Glomerular endothelial cell (primary cell): ENCODE results near the gene AP3S1. TPM values are rescaled to one million over a fixed set of nuclear protein-coding genes. Genes with fewer than 3 reads are reported as not detected.
"Not testable (repeated sequence)": the region's sequence is repeated elsewhere in the genome, so short reads cannot be mapped to it uniquely, and the experiment has no call there.

Source experiments
- DNase-seq: peaks from one replicate; pipeline ENCODE4 v3.0.0-alpha.2; 2011; ENCODE audit warnings: low read depth, low spot score; ENCODE audit errors: extremely low read depth
- total RNA-seq: library from RNA; depleted of rRNA; stranded (reverse); fragments of >200 nt; gene quantifications from 2 replicates; pipeline ENCODE4 v1.2.3, GENCODE V29; 2015

The AP3S1 gene
- total RNA-seq, 1 donor from 2014 or later: 59.7 TPM

DNA sequence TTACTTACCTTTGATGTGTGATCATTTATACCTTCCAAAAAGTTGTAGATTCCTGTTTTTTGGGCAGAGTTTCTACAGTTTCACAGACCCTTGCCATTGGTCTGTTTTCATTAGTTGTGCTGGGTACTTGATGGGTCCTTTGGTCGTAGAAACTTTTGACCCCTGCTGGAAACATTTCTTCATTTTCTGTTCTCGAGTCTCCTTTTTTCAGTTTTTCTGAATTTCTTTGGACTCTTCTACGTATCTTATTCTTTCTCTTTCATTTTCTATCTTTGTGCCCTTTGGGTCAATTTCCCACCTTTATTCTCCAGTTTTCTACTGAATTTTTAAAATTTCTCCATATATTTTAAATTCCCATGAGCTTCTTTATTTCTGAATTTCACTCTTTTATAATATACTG is 16.7 kb downstream of the AP3S1 start:
- DNase-seq: no peak

DNA sequence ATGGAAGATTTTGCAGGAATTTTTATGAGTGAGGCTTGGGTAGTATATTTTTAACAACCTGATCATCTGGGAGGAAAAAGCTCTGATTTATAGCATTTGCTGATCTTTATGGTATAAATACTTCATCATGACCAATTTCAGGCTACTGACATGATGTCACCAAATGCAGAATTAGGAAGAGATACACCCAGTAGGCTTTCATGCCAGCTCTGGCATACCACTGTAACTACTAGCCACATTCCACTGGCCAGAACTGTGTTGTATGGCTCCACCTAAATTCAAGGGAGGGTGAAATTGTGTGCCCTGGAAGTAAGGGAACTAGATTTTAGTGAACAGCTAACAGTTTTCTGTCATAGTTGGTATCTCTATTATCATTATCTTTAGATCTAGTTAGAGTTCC is 17.6 kb downstream of the AP3S1 start:
- DNase-seq: no peak

- no peak for DNase-seq
These were observed 27.6 kb downstream of the AP3S1 start for GRCh38 chr5:115869256-115869795.

DNA sequence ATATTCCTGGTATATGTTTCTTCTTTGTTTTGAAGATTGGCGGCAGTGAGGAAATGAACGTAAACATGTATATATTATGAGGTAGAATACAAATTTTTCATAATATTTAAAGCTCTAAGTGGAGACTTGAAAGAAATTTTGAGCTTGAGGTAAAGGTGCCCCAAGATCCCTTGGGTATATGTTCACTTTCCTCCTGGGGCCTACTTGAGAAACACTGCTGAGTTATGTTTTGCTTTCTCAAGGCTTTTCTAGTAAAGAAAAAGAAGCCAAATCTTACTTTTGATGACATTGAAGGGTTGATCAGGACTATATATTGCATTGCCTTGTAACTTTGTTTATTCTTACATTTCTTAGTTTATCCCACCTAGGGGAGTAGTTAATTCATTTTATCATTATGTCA is 30.7 kb downstream of the AP3S1 start:
- DNase-seq: no peak

DNA sequence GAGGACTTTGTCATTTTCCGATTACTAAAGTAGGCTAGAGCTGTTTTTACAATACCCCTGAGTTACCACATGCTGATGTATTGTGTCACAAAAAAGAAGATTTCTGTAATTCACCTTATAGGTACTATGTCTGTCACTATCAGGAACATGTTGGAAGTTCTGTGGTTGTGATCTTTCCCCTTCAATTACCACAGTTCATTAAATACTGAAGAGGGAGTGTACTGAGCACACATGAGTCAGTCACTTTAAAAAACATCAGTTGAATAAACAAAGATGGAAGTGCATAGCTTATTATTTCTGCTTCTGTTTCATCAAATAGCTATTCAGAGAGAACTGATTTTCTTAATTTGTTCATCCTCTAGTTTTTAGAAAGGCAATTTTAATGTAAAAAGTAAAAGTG is 31.7 kb downstream of the AP3S1 start:
- DNase-seq: no peak

DNA sequence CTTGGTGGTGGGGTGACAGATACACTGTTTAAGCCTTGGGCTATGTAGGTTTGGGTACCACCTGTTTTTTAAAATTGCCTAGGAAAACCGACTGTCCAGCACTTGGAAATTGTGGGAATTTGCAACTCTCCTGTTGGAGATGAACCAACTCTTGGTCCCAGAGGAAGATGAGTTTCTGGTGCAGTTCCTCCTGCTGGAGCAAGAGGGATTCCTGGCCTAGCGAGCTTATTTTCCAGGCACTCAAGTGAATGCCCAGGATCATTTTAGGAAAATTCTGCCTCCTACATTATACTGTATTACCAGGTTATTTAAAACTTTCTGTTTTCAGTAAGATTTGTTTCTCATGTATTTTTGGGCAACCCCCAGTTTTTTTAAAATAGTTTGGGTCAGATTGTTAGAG is 33.7 kb downstream of the AP3S1 start:
- no peak for DNase-seq

DNA sequence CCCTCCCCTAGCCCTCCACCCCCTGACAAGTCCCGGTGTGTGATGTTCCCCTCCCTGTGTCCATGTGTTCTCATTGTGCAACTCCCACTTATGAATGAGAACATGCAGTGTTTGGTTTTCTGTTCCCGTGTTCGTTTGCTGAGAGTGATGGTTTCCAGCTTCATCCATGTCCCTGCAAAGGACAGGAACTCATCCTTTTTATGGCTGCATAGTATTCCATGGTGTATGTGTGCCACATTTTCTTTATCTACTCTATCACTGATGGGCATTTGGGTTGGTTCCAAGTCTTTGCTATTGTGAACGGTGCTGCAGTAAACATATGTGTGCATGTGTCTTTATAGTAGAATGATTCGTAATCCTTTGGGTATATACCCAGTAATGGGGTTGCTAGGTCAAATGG is 35.6 kb downstream of the AP3S1 start:
- DNase-seq: not testable (repeated sequence)

GRCh38 chr5:115882434-115882833 is 40.7 kb downstream of the AP3S1 start:
- DNase-seq: not testable (repeated sequence)

DNA sequence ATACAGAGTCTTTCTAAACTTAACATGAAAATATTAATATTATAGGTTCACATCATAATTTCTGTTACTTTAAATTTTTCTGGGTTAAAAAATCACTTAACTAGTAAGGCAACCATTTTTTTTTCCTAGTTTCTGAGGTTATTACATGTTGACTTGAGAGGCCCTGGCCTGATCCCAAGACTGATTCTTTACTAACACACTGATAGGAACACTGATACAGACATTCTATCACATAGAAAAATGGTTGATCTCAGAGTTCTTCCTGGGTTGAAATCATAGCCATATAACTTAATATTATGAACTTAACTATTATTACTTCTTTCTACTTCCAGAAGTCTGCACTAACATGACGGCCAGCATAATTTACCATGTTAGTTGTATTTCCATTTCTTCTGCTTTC is 43.0 kb downstream of the AP3S1 start:
- no peak for DNase-seq

GRCh38 chr5:115885208-115885607 is 43.5 kb downstream of the AP3S1 start:
- not testable (repeated sequence) for DNase-seq

- DNase-seq: no peak
These were observed 46.3 kb downstream of the AP3S1 start for GRCh38 chr5:115888027-115888426.

- no peak for DNase-seq
These were observed 50.3 kb downstream of the AP3S1 start for GRCh38 chr5:115892021-115892420.

- DNase-seq: no peak
These were observed 52.6 kb downstream of the AP3S1 start for GRCh38 chr5:115894342-115894741.

GRCh38 chr5:115895821-115896220 is 54.1 kb downstream of the AP3S1 start:
- no peak for DNase-seq

- DNase-seq: no peak
These were observed 56.9 kb downstream of the AP3S1 start for GRCh38 chr5:115898656-115899055.

DNA sequence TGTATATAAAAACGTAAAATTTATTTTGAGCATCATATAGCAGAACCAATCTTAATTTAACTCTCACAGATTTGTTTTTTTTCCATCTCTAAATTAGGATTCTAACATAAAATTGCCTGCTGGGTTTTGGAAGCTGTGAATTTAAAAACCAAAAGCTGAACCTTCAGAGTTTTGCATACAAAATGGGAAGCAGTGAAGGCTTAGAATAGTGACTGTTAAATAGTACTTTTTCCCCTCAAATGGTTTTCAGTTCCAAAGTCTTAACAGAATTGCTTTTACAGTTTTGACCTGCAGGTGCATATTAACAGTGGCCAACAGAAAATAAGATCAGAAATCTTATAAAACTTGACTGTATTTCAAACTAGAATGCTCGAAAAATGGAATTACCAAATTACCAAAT is 65.4 kb downstream of the AP3S1 start:
- no peak for DNase-seq

GRCh38 chr5:115913623-115914400 is 72.1 kb downstream of the AP3S1 start:
- DNase-seq: not testable (repeated sequence)

DNA sequence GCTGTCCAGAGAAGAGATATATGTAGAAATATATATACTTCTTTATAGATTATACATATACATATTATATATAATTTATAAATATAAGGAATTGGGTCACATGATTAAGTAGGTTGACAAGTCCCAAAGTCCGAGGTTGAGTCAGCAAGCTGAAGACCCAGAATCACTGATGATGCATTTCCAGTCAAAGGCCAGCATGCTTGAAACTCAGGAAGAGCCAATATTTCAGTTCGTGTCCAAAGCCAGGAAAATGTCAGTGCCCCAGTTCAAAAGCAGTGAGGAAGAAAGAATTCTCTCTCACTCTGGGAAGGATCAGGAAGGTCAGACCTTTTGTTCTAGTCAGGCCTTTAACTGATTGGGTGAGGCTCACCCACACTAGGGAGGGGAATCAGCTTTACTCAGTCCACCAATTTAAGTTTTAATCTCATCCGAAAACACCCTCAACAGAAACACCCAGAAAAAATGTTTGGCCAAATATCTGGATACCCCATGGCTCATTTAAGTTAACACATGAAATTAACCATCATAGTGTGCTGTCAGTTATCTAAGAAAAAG is 78.5 kb downstream of the AP3S1 start:
- no peak for DNase-seq

DNA sequence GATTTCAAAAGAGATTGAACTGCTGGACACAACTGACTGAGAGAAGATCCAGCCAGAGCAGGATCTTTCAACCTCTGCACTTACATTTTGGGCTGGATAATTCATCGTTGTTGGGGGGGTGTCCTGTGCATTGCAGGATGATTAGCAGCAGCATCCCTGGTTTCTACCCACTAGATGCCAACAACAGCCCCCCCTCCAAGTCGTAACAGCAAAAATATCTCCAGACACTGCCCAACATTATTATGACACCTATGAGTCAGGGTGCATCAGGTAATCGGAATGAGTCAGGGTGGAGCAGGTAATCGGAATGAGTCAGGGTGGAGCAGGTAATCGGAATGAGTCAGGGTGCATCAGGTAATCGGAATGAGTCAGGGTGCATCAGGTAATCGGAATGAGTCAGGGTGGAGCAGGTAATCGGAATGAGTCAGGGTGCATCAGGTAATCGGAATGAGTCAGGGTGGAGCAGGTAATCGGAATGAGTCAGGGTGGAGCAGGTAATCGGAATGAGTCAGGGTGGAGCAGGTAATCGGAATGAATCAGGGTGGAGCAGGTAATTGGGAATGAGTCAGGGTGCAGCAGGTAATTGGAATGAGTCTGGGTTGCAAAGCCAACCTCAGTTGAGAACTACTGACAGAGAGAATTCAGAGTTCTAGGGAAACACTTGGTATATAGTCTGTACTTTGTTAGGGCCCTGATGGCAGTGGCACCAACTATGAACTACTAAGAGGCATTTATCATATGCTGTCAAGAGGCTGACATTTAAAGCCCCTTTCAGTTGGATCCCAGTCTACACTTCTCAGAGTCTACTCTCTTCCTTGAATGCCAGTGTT is 87.1 kb downstream of the AP3S1 start:
- DNase-seq: not testable (repeated sequence)

GRCh38 chr5:115930171-115930570 is 88.4 kb downstream of the AP3S1 start:
- not testable (repeated sequence) for DNase-seq

DNA sequence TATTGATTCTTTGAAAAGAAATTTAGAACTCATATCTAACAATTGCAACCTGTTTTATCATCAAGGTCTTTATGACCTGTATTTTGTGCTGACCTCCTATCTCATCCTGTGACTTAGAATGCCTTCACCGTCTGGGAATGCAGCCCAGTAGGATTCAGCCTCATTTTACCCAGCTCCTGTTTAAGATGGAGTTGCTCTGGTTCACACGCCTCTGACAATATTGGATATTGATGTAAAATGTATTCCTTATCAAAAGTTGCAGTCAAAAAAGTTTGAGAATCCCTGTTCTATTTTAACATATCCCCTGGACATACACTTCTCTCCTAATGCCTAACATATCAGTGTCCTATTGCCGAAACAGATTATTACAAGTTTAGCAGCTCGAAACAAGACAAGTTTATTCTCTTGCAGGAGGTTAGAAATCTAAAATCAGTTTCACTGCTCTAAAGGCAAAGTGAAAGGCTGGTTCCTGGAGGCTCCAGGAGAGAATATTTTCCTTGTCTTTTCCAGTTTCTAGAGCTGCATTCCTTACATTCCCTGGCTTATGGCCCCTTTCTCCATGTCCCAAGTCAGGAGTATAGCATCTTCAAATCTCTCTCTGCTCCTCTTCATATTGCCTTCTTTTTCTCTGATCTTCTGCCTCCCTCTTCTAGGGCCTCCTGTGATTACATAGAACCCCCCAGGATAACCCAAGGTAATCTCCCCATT is 89.0 kb downstream of the AP3S1 start:
- no peak for DNase-seq
